ENCODE data around the gene BCL2L13. TPM values are rescaled to one million over a fixed set of nuclear protein-coding genes. Genes with fewer than 3 reads are reported as not detected.

The BCL2L13 gene
- total and polyA plus RNA-seq, 10 donors, result 13.4 to 53.5 (median 35.9) TPM

DNA sequence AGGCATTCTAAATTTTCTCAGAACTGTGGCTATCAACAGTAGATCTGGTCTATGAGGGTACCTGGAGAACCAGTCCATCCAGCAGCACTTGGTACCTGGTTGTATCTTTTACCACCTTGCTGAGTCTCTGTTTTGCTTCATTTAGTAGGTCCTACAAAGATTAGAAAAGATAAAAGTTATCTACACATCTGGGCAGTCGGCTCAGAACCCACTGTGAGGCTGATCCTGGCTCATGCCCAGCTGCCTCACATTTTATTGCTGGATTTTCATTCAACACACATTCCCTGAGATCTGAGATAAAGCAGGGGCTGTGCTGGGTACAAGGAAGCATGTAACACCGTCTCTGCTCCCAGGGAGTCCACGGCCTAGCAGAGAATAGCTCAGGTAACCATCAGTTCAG, 37.5 kb upstream of the BCL2L13 start:
- Histone ChIP-seq H3K4me1 (peaks cover 0 to 13% (median 0%) of the 10 kb centered on the region in 6 donors), H3K9me3 (no peaks in the 10 kb centered on the region), H3K27me3 (replicated peaks in 1 of 7) (no peaks in the 10 kb centered on the region), H3K4me3 (no peak overlapping the region), H3K36me3 (peaks cover 10 to 100% (median 57%) of the 10 kb centered on the region in 6 donors), H3K27ac (no peak overlapping the region)
- 81 to 94% (median 90%) methylated on average over 3 of the region's 3 CpGs for whole genome bisulfite sequencing, 5 donors
- intact Hi-C loops (cut with DNase I; ENCODE audit: low total_unique reads), result no loop called here
- no peak for TF ChIP-seq POLR2A (IDR thresholded peaks at IDR 0.05)
- TF ChIP-seq POLR2AphosphoS5 (IDR thresholded peaks at IDR 0.05), result no peak
- TF ChIP-seq, protein P1, sequence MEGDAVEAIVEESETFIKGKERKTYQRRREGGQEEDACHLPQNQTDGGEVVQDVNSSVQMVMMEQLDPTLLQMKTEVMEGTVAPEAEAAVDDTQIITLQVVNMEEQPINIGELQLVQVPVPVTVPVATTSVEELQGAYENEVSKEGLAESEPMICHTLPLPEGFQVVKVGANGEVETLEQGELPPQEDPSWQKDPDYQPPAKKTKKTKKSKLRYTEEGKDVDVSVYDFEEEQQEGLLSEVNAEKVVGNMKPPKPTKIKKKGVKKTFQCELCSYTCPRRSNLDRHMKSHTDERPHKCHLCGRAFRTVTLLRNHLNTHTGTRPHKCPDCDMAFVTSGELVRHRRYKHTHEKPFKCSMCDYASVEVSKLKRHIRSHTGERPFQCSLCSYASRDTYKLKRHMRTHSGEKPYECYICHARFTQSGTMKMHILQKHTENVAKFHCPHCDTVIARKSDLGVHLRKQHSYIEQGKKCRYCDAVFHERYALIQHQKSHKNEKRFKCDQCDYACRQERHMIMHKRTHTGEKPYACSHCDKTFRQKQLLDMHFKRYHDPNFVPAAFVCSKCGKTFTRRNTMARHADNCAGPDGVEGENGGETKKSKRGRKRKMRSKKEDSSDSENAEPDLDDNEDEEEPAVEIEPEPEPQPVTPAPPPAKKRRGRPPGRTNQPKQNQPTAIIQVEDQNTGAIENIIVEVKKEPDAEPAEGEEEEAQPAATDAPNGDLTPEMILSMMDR (IDR thresholded peaks at IDR 0.05 in 8 of 11, conservative IDR thresholded peaks at IDR 0.05 in 3 of 11), result no peak
- peak; percentile 20 for DNase-seq

DNA sequence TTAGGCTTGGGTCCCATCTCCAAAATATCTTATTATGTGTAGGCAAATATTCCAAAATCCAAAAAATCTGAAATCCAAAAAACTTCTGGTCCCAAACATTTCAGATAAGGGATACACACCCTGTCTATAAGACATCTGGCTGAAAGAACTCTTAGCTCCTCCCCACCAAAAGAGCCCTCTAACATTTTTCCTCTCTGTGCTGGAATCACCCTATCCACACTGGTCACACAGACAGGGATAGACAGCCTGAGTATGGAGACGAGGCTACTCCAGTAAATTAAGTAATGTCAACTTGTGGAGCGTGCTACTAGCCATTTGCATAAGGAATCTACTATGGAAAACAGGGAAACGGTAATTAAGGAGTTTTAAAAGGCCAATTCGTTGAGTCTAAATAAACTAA, 34.9 kb upstream of the BCL2L13 start:
- TF ChIP-seq POLR2A (IDR thresholded peaks at IDR 0.05) (no peak), POLR2AphosphoS5 (IDR thresholded peaks at IDR 0.05) (no peak)
- TF ChIP-seq, protein P1 (IDR thresholded peaks at IDR 0.05 in 8 of 11, conservative IDR thresholded peaks at IDR 0.05 in 3 of 11), result no peak
- peaks cover 5 to 100% (median 45%) of the 10 kb centered on the region in 6 donors for H3K36me3 ChIP-seq
- H3K4me3 ChIP-seq, result no peak overlapping the region
- H3K9me3 ChIP-seq, result no peaks in the 10 kb centered on the region
- no peaks in the 10 kb centered on the region for H3K27me3 ChIP-seq (replicated peaks in 1 of 7)
- intact Hi-C loops (cut with DNase I; ENCODE audit: low total_unique reads), result no loop called here
- peaks cover 0 to 28% (median 2%) of the 10 kb centered on the region in 6 donors for H3K4me1 ChIP-seq
- no peak for DNase-seq
- 90 to 98% (median 93%) methylated on average over 4 of the region's 4 CpGs for WGBS, 5 donors
- H3K27ac ChIP-seq, result no peak overlapping the region

DNA sequence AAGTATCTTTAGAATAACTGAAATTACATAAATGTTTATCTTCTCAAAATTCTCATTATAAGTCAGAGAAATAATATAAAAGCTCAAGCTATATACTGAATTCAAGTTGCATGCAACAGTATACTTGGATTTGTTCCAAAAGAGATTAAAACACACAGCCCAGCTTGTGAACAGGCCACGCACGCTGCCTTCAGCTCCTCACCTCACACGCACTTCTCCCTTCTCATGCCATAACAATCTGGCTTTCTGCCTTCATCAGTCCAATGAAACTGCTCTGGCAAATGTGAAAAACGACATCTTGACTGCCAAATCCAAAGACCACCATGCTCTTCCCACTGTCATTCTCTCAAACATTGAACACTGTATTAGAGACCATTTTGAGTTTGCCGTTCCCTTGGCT, 32.1 kb upstream of the BCL2L13 start:
- Histone ChIP-seq H3K36me3 (peaks cover 2 to 100% (median 40%) of the 10 kb centered on the region in 6 donors), H3K4me3 (no peak overlapping the region), H3K4me1 (peaks cover 0 to 28% (median 2%) of the 10 kb centered on the region in 6 donors), H3K27me3 (replicated peaks in 1 of 7) (no peaks in the 10 kb centered on the region), H3K27ac (no peak overlapping the region), H3K9me3 (no peaks in the 10 kb centered on the region)
- TF ChIP-seq POLR2AphosphoS5 (IDR thresholded peaks at IDR 0.05), result no peak
- DNase-seq, result peak; percentile 19
- 70 to 86% (median 80%) methylated on average over 5 of the region's 5 CpGs for WGBS, 5 donors
- intact Hi-C loops (cut with DNase I; ENCODE audit: low total_unique reads), result no loop called here

DNA sequence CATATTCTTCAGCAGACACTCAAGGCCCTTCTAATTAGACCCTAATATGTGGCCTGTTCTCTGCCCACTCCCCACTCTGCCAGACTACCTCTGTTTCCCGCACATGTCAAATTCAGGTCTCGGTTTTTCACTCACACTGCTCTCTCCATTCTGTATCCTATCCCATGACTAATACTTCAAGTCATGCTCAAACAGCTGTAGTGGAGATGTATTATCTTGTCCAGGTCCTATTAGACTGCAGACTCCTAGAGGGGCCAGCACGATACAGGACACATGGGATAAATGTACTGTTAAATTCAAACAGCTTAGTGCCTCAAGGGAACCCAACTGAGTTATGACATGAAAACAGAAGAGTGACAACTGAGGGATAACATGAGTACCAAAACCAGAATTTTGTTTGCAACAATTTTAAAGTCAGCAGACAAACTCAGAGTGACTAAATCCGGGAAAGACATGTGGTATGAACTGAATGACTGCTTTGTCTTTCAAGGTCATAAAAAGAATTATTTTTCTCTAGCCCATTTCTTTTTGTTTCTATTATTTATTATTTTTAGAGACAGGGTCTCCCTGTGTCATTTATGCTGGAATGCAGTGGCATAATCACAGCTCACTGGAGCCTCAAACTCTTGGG, 30.6 kb upstream of the BCL2L13 start:
- intact Hi-C loops (cut with DNase I; ENCODE audit: low total_unique reads), result no loop called here
- H3K27ac ChIP-seq, result no peak overlapping the region
- TF ChIP-seq, protein P1 (IDR thresholded peaks at IDR 0.05 in 8 of 11, conservative IDR thresholded peaks at IDR 0.05 in 3 of 11), result no peak
- TF ChIP-seq POLR2A (IDR thresholded peaks at IDR 0.05) (no peak), POLR2AphosphoS5 (IDR thresholded peaks at IDR 0.05) (no peak)
- 85 to 95% (median 92%) methylated on average over 4 of the region's 4 CpGs for WGBS, 5 donors
- H3K4me3 ChIP-seq, result no peak overlapping the region
- DNase-seq, result no peak
- H3K27me3 ChIP-seq (replicated peaks in 1 of 7), result no peaks in the 10 kb centered on the region
- peaks cover 0 to 28% (median 2%) of the 10 kb centered on the region in 6 donors for H3K4me1 ChIP-seq
- H3K36me3 ChIP-seq, result peaks cover 2 to 100% (median 54%) of the 10 kb centered on the region in 6 donors
- H3K9me3 ChIP-seq, result no peaks in the 10 kb centered on the region

Data from spleen (tissue), 11 donors.